Measurements from ENCODE around the gene GRK6. TPM values are rescaled to one million over a fixed set of nuclear protein-coding genes. Genes with fewer than 3 reads are reported as not detected.

The GRK6 gene
- polyA plus RNA-seq, 1 experiment: 16.4 TPM

DNA sequence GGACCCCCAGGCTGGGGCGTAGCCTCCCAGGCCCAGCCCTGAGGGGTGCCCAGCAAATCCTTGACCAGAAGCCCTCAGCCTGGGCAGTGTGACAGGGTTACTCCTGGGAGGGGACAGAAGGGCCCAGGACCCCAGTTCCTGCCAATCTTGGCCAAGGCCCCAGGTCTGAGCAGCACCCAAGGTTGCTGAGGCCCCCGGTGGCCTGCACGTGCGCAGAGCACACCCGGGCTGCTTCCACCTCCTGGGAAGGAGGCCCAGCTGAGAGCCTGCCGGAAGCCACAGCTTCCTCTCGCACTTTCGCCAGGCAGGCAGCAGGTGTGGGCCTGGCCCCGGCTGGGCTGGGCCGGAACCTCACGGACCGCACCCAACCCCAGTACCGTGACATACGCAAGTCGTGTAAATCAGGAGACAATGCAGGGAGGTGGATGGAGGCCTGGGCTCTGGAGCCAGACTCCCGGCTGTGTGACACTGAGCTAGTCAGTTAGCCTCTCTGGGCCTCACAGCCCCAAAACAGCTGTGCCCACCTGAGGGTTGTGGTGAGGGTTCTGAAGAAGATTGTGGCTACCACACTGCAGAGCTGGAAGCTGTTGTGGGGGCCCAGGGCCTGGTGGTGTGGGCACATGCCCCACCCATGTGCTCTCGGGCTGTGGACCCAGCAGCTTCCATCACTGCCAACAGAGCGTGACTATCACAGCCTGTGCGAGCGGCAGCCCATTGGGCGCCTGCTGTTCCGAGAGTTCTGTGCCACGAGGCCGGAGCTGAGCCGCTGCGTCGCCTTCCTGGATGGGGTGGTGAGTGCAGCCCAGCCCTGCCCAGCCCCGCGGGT is 5.1 kb downstream of the GRK6 start:
- no peaks in the 10 kb centered on the region for H3K27me3 ChIP-seq (ENCODE audit: control insufficient read depth, insufficient read depth, low read length)
- POLR2A ChIA-PET: interaction anchor here (0.5 kb wide), 1 partner anchor 114 kb away, joined by 3 read pairs; no protein-coding TSS in a partner anchor
- DNase-seq (ENCODE audit: low read depth, low spot score): no peak
- no peaks in the 10 kb centered on the region; the same call in 1 of the 2 replicates for H3K9me3 ChIP-seq (ENCODE audit: control insufficient read depth, insufficient read depth, low read length)
- TF ChIP-seq, protein P1, sequence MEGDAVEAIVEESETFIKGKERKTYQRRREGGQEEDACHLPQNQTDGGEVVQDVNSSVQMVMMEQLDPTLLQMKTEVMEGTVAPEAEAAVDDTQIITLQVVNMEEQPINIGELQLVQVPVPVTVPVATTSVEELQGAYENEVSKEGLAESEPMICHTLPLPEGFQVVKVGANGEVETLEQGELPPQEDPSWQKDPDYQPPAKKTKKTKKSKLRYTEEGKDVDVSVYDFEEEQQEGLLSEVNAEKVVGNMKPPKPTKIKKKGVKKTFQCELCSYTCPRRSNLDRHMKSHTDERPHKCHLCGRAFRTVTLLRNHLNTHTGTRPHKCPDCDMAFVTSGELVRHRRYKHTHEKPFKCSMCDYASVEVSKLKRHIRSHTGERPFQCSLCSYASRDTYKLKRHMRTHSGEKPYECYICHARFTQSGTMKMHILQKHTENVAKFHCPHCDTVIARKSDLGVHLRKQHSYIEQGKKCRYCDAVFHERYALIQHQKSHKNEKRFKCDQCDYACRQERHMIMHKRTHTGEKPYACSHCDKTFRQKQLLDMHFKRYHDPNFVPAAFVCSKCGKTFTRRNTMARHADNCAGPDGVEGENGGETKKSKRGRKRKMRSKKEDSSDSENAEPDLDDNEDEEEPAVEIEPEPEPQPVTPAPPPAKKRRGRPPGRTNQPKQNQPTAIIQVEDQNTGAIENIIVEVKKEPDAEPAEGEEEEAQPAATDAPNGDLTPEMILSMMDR (IDR thresholded peaks at IDR 0.05; ENCODE audit: low read depth, low read length): no peak
- H3K4me3 ChIP-seq (ENCODE audit: low read depth, low read length): no peak overlapping the region
- H3K27ac ChIP-seq (ENCODE audit: low read depth, low read length): no peak overlapping the region
- CTCF ChIA-PET: interaction anchor here (0.6 to 0.8 kb wide), 2 partner anchors 28 to 61 kb away, joined by 3 read pairs; no protein-coding TSS in a partner anchor

DNA sequence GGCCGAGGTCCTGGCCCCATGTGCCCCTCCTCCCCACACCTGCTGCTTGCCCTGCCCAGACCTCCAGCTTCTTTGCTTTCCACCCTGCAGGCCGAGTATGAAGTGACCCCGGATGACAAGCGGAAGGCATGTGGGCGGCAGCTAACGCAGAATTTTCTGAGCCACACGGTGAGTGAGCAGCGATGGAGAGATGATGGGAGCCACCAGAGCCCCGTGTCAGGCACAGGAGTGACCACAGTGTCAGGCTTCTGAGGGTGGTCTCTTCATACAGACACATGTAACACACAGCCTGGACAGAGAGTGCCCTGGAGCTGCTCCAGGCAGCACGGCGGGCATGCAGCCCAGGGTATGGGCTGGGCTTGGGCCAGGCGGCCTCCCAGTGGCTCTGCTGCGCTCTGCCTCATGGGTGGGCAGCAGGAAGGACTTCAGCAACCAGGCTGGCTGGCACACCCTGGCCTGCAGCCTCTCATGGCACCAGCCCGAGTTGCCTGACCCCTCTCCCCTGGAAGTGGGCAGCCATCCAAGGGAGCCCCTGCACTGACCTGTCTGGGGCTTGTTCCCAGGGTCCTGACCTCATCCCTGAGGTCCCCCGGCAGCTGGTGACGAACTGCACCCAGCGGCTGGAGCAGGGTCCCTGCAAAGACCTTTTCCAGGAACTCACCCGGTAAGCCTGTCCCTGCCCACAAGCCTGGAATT is 5.8 kb downstream of the GRK6 start:
- TF ChIP-seq, protein P1 (IDR thresholded peaks at IDR 0.05; ENCODE audit: low read depth, low read length): no peak
- no peak overlapping the region for H3K4me3 ChIP-seq (ENCODE audit: low read depth, low read length)
- H3K27ac ChIP-seq (ENCODE audit: low read depth, low read length): no peak overlapping the region
- no peaks in the 10 kb centered on the region for H3K27me3 ChIP-seq (ENCODE audit: control insufficient read depth, insufficient read depth, low read length)
- POLR2A ChIA-PET: no interaction called here
- CTCF ChIA-PET: interaction anchor here (0.6 to 0.8 kb wide), 2 partner anchors 29 to 61 kb away, joined by 3 read pairs; no protein-coding TSS in a partner anchor
- H3K9me3 ChIP-seq (ENCODE audit: control insufficient read depth, insufficient read depth, low read length): no peaks in the 10 kb centered on the region; the same call in 1 of the 2 replicates
- no peak for DNase-seq (ENCODE audit: low read depth, low spot score)

DNA sequence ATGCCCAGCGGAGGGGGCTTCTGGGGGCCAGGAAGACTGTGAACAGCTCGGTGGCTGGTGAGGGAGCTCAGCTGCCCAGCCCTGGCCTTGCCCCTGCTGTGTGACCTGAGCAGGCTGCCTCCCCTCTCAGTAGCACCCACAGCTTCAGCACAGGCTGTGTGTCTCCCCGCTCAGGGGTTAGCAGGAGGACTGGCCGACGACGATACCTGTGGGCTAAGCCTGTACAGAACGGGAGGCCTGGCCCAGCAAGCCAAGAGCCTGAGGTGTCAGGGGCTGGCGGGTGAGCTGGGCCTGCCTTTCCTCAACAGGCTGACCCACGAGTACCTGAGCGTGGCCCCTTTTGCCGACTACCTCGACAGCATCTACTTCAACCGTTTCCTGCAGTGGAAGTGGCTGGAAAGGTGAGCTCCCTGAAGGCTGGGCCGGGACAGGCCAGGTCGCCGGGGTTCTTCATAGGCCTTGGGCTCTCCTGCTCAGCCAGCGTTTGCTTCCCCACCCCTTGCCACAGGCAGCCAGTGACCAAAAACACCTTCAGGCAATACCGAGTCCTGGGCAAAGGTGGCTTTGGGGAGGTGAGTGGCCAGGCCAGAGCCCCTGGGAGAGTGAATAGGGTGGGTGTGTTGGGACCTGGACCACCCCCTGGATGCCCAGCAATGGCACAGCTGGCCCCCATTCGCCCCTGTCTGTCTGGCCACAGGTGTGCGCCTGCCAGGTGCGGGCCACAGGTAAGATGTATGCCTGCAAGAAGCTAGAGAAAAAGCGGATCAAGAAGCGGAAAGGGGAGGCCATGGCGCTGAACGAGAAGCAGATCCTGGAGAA is 6.6 kb downstream of the GRK6 start:
- TF ChIP-seq, protein P1 (IDR thresholded peaks at IDR 0.05; ENCODE audit: low read depth, low read length): no peak
- POLR2A ChIA-PET: no interaction called here
- CTCF ChIA-PET: interaction anchor here (1.4 kb wide), 1 partner anchor 24 kb away, joined by 3 read pairs; no protein-coding TSS in a partner anchor
- no peaks in the 10 kb centered on the region for H3K27me3 ChIP-seq (ENCODE audit: control insufficient read depth, insufficient read depth, low read length)
- no peak for DNase-seq (ENCODE audit: low read depth, low spot score)
- H3K9me3 ChIP-seq (ENCODE audit: control insufficient read depth, insufficient read depth, low read length): no peaks in the 10 kb centered on the region; the same call in 1 of the 2 replicates
- H3K27ac ChIP-seq (ENCODE audit: low read depth, low read length): no peak overlapping the region
- no peak overlapping the region for H3K4me3 ChIP-seq (ENCODE audit: low read depth, low read length)

- Histone ChIP-seq H3K9me3 (ENCODE audit: control insufficient read depth, insufficient read depth, low read length) (no peaks in the 10 kb centered on the region; the same call in 1 of the 2 replicates), H3K27me3 (ENCODE audit: control insufficient read depth, insufficient read depth, low read length) (no peaks in the 10 kb centered on the region), H3K27ac (ENCODE audit: low read depth, low read length) (no peak overlapping the region), H3K4me3 (ENCODE audit: low read depth, low read length) (no peak overlapping the region)
- TF ChIP-seq, protein P1 (IDR thresholded peaks at IDR 0.05; ENCODE audit: low read depth, low read length): no peak
- ChIA-PET POLR2A (no interaction called here), CTCF (interaction anchor here (1.4 kb wide), 1 partner anchor 24 kb away, joined by 3 read pairs; no protein-coding TSS in a partner anchor)
- no peak for DNase-seq (ENCODE audit: low read depth, low spot score)
These were observed 7.3 kb downstream of the GRK6 start for GRCh38 chr5:177433658-177434217.
